HG03442 (cell line): Measurements from ENCODE around the gene TMEM237.
A peak's percentile ranks its signal among the peaks of the same experiment; 100 is the strongest.
"Not testable (repeated sequence)": the region's sequence is repeated elsewhere in the genome, so short reads cannot be mapped to it uniquely, and the experiment has no call there.

Source experiments
- ATAC-seq: cut with Tn5 transposase; IDR thresholded peaks from one replicate; pipeline ENCODE4 v1.9.1; 2021; ENCODE audit warnings: mild to moderate bottlenecking, moderate library complexity; ENCODE audit not compliant: unreplicated experiment

Gene TMEM237, protein sequence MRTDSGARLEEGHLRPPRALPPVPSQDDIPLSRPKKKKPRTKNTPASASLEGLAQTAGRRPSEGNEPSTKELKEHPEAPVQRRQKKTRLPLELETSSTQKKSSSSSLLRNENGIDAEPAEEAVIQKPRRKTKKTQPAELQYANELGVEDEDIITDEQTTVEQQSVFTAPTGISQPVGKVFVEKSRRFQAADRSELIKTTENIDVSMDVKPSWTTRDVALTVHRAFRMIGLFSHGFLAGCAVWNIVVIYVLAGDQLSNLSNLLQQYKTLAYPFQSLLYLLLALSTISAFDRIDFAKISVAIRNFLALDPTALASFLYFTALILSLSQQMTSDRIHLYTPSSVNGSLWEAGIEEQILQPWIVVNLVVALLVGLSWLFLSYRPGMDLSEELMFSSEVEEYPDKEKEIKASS

DNA sequence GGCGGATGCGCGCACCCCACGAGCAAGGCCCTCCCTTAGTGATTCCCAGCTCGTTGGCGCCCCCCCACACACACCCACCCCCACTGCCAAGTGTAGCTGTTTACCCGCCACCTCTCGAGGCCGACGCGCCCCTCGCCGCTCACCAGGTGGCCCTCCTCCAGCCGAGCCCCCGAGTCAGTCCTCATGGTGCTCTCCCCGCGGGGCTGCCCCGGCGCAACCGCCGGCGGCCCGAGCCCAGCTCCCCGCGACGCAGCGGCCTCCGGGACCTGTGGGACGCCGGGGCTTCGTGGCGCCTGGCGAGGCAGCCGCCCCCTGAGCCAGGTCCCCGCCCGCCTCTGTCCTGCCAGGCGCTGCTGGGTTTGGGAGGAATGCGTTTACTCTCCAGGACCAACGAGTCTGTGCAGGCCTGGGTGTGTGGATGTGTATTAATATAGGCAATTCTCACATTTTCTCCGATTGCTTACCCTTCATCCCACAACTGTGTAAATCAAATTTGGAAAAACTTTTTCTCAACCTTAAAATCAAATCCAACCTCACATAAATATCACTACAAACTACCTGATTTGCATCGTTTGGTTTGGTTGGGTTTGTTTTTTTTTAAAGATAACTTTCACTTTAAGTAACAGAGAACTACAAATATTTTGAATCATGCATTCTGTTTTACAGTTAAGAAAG, at the start of gene TMEM237:
Gene TMEM237 (minus strand): TSS at position 288 of the 675 bp plus-strand sequence. CDS start 103 bp downstream, at position 185.
- ATAC-seq: peak; percentile 33

DNA sequence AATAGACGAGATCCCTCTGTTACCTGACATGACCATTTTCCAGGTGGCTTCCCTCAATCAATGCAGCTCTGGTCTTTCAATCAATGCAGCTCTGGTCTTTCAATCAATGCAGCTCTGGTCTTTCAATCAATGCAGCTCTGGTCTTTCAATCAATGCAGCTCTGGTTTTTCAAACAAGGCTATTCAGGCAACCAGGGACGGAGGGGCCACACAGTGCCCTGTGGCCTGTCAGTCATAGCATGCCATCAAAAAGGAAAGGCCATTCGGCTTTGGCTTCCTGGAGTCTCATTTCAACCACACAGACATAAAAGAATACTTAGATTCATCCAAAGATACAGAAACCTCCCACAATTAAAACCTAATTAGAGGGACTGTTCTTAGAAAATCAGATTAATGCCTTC, 41.9 kb upstream of the TMEM237 start:
- ATAC-seq: no peak

DNA sequence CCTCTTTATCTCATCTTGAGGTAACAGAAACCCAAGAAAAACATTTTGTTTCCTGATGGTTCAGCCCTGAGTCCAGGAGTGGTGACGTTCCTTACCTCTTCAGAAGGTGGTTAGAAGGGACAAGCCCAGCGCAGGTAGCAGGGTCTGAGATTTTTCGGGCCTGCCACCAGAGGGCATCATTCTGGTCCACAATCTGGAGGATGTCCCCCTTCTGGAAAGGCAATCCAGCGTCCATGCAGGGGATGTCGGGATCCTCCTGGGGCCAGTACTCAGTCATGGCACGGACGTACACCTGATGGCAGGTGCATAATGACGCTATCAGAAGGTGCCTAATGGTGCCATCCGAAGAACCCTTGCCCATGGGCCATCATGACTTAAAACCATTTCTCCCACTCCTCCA, 37.4 kb upstream of the TMEM237 start:
- no peak for ATAC-seq

DNA sequence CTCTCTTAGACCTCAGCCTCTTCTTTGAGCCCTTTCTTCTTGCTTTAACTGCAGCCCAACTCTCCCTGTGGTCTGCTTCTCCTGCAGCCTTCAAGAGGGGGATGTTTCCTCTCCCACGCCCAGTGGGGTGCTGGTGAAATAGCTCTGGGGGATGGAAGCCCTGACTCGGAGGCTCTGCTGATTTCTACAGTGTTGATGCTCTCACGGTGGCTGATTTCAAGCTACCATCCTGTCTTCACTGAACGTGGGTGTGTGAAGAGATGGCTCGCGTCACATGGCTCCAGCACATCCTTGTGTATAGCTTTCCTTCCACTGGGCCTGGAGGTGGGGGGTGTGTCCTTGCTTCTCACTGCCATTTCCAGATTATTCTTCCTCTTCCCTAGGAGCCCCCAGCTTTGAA, 35.1 kb upstream of the TMEM237 start:
- no peak for ATAC-seq

DNA sequence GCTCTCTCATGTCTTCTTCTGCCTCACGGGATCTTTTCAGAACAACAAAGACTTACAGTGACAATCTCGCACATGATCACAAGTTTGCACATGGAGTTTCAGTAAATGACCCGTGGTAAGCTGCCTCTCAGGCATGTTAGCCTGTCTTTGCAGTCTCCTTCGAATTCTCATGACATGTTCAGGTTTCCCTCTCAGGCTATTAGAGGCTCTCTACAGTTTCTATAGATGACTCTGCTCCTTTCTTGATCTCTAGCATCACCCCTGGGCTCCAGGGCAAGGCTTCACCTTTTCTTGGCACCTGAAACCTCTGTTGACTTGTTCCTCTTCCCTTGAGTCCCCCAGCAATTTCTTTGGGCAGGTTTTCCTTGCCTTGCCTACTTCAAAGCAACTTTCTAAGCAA, 32.2 kb upstream of the TMEM237 start:
- ATAC-seq: no peak

DNA sequence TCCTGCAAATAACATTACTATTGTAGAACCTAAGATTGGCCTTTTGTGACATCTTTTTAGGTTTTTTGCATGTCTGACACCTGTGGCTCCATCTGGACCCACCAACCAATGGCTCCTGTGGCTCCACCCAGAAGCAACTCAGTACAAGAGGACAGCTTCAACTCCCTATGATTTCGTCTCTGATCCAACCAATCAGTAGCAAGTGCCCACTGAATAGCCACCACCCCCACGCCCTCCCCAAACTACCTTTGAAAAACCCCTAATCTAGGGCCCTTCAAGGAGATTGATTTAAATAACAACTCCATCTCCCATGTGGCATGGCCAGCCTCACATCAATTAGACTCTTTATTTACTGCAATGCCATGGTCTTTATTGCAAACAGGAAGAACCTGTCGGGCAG, 31.5 kb upstream of the TMEM237 start:
- no peak for ATAC-seq

DNA sequence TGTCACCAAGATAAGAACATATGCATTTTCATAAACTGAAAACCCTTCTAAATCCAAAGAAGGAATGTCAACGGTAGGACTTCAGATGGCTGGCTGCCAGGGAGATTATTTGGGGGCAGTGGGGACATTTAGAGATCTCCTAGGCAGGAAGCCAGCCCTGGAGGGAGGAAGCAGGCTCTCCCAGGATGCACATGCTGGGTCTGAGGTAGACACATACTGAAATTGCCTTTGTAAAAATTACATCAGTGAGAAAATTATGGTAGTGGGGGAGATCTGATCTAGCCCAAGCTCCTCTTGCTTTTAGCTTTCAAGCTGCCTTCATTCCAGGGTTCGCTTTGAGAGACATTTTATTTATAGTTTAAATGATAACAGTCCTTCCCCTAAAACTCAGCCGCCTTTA, 31.0 kb upstream of the TMEM237 start:
- no peak for ATAC-seq

DNA sequence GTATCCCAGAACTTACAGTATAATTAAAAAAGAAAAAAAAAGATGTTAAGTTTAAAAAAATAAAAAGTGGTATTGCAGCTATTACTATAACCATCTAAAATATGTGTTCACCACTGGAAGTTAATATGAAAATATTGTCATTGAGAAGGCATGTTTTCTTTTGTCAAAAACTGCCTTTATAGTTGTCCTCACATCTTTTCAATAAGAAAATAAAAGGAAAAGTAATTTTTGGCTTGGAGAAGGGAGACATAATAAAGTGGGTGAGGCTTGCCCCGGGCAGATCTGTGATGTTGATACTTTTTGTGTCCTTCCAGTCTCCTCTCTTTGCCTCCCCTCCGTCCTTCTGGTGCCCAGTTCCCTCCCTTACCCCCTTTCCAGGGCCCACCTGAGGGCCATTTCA, 30.2 kb upstream of the TMEM237 start:
- ATAC-seq: no peak

DNA sequence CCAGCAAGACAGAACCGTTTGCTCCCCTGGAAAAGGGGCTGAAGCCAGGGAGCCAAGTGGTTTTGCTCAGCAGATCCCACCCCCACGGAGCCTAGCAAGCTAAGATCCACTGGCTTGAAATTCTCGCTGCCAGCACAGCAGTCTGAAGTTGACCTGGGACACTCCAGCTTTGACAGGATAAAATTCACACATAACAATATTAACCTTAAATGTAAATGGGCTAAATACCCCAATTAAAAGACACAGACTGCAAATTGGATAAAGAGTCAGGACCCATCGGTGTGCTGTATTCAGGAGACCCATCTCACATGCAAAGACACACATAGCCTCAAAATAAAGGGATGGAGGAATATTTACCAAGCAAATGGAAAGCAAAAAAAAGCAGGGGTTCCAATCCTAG, 27.9 kb upstream of the TMEM237 start:
- not testable (repeated sequence) for ATAC-seq

DNA sequence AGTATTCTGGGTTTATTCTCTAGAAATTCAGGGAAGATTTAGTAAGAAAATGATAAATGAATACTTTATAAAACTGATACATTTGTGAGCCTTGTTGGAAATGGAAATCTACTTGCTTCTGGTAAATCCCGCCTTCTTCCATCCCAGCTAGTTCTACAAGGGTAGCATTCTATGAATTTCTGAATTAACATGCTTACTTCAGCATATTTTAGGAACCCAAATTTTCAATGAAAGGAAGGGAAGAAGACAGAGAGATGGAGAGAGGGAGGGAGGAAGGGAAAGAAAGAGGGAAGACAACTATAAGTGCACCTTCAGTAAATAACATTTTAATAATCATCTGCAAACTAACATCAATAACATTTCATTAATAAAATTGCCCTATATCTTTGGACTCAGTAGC, 26.6 kb upstream of the TMEM237 start:
- ATAC-seq: no peak

DNA sequence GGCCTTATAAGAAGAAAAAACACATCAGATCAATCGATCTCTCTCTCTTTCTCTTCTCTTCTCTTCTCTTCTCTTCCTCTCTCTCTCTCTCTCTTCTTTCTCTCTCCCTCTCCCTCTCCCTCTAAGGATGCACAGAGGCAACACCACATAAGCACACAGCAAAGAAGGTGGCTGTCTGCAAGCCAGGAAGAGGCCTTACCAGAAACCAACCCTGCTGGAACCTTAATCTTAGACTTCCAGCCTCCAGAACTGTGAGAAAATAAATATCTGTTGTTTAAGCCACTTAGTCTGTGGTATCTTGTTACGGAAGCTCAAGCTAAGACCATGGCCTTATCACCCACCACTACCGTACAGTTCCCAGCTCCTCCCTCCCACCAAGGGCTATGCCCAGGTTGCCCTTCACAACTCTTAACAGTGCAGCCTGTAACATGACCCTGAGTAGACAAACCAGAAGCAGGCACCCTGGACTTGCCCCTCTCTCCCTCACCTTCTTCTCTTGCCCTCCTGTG, 25.2 kb upstream of the TMEM237 start:
- ATAC-seq: no peak

DNA sequence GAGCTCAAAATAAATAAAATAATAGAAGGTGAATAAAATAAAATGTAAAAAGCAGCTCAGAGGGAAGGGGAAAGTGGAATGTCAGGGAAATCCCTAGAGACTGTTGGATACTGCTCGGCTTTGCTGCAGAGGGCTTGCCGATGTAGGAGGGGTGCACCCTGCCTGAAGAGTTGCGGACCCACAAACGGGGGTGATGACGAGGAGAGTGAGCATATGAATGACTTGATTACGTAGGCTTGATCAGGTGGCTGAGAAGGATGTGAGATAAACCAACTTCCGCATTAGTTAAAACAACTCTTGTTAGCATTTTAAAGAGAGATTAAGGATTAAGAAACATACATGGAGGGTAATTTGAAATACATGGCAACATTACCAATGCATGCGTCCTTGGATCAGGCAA, 21.0 kb upstream of the TMEM237 start:
- ATAC-seq: no peak

DNA sequence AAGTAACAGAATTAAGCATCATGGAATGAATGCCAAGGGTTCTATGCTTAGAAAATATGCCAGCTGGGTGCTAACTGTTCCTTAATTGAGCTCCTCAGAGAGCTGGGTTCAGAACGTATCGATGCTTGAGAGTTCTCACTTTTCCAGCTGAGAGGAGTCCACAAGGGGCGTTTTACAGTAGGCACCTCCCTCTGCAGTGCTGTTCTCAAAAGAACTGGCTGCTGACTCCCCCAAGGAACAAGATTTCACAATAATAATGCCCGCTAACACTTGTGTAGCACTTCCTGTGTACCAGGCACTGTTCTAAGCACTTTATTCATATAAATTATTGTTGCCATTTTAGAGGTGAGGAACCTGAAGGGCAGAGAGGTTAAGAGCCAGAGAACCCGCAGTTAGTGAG, 18.1 kb upstream of the TMEM237 start:
- ATAC-seq: no peak

DNA sequence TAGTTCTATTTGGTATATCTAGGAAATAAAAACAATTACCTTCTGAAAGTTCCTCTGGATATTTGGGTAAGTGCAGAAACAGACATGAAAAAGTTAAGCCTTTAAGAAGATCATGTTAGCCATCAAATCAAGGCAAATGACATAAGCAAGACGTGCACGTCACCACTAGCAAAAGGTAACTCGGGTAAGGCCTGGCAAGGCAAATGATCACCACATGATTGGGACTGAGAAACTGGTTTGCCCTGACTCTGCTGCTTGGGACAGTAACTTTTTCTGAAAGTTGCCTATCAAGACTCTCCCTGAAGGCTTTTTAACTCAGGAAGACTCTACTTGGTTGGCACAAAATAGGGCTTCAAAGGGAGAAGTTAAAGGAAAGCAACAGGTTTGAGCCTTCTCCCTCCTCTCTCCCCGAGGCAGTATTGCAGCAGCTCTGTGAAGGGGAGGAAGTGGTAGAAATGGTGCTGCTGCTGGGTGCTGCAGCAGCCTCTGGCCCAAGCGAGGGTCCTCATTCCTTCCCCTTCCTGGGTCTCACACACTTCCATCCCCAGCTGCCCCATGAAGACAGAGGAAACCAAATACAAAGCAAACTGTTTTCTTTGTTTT, 17.1 kb upstream of the TMEM237 start:
- ATAC-seq: no peak

DNA sequence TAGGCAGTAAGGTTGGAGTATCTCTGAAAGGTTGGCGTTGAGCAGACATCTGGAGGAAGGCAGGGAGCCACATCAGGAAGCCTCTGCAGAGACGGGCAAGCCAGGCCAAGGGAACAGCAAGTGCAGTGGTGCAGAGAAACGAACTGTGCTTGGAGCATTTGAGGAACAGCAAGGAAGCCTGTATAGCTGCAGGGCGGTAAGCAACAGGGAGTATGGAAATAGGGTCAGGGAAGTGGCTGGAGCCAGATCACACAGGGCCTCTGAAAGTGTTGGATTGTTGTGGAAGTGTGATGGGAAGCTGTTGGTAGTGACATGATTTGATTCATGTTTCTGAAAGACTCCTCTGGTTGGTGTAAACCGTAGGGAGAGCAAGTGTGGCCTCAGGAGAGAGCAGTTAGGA, 13.4 kb upstream of the TMEM237 start:
- ATAC-seq: no peak

DNA sequence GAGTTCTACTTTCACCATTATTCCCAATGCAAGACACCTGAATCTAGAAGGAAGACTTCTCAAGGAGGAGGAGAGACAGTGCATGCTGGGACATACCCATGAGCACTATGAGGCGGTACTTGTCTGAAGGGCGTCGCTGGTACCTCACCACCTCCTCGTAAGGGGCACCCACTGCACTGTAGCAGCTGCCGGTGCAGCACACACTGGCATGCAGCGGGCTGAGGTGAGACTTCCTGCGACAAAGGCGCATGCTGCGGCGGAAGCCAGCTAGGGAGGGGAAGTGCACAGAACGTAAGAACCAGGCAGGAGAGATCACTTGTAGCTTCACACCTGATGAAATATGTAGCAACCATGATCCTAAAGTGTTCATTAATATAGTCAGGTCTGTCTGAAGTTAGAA, 12.8 kb upstream of the TMEM237 start:
- ATAC-seq: no peak

DNA sequence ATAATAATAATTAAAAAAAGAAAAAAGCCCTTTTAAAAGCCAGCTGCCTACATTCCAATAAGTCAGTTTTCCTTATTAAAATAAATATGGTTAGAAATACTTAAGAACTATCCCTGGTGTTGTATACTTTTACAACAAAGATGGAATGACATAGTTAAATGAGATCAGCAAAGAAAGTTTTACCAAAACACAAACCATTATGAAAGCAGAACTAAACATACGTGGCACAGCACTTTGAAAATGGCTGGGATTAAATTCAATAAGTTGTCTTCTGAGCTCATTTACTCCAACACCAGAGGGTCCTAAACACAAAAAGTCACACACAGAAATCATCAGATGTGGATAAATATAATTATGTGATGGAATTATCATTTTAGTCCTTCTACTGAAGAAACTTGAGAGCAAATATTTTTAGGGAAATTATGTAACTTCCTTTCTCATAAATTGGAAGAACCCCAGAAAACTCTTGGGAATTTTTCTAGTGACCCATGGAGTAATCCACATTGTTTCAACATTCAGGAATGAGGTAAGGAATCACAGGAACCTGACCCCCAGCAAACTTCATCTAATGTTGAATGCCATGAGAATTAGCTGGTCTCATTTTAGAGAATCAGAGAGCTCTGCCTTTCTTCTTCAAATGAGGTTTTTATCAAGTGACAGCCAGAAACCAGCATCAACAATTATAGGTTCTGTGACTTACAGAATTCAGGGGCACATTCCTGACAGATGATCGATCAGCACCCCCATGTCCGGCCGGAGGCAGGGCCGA, 11.5 kb upstream of the TMEM237 start:
- no peak for ATAC-seq

DNA sequence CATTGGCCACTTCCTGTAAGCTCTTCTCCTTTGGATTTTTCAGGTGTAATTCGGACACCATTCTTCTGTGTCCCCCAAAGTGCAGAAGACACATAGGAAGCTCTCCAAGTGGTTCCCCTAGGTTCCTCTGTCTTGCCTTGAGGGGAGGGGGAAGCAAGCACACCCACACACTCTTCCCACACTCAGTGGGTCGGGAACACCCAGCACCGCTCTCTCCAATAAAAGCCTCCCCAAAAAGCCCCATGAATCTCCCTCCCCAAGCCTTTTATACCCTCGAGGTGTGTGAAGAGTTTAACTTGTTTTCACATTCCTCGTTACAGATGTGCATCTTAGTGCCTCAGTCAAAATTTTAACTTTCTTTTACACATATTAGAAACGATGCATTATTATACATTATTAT, 9.9 kb upstream of the TMEM237 start:
- ATAC-seq: no peak

DNA sequence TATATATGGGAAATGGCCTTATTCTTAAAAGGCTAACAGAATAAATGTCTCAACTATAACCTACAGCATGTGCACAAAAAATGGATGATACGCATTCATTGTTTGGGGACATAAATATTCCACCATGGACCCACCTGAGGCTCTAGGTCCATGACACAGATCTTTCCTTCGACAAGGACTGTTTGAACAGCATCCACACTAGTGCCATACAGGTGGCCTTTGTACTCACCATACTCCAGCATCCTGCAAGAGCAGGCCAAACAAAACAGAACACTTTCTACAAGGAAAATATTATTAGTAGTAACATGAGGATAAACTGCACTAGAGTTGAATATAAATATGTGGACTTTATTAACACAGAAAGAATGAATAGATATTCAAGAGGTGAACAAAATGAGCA, 6.1 kb upstream of the TMEM237 start:
- no peak for ATAC-seq

DNA sequence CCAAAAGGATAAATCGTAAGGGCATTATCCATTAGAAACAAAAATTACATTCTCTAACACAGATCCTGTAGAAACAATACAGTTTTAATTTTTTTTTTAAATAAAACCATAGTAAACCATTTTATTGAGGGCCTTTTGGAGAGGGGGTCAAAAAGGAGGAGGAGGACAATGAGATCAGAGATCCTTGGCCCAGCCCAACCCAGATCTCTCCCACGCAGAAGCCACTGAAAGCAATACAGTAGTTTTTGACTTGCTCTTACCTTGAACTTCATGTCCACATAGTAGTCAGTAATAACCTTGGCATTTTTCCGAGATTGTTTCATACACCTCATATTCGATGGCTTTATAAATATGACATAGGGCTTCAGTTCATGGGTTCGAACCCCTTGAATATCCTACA, 4.1 kb upstream of the TMEM237 start:
- no peak for ATAC-seq

DNA sequence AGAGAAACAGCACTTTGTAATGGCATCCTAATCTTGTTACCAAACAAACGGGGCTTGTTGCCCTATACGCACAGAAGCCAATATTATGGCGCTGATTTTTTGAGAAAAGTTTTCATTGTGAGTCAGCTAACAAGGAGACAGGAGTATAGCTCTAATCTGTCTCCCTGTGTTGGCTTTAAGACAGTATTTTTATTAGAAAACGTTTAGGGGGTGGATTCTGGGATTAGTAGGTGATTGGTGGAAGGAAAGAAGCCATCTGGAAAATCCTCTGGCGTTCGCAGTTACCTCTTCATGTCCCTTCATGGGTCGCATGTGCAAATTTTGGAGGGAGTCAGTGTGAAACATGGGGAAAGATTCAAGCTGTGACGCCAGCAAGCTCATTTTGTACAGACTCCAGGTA, 698 bp upstream of the TMEM237 start:
- no peak for ATAC-seq
